Left ventricle myocardium inferior (tissue), 1 donor: ENCODE data around the gene CLEC2L. TPM values are rescaled to one million over a fixed set of nuclear protein-coding genes. Genes with fewer than 3 reads are reported as not detected.

Experiments
- DNase-seq: peaks from one replicate; pipeline ENCODE4 v3.0.0-alpha.2; 2020
- H3K27ac ChIP-seq: fragments of 200-600 bp; replicated peaks from 2 replicates; pipeline ENCODE4 v1.8.0; 2021
- H3K27me3 ChIP-seq: fragments of 200-600 bp; 2 replicates; pipeline ENCODE4 v1.8.0; 2021; ENCODE audit warnings: low read depth
- H3K36me3 ChIP-seq: fragments of 200-600 bp; 2 replicates; pipeline ENCODE4 v1.8.0; 2021
- H3K4me1 ChIP-seq: fragments of 200-600 bp; 2 replicates; pipeline ENCODE4 v1.8.0; 2021
- H3K4me3 ChIP-seq: fragments of 200-600 bp; 2 replicates; pipeline ENCODE4 v1.8.0; 2021; ENCODE audit warnings: mild to moderate bottlenecking, moderate library complexity
- H3K9me3 ChIP-seq: fragments of 200-600 bp; replicated peaks from 2 replicates; pipeline ENCODE4 v1.8.0; 2021
- intact Hi-C: fragments of 100-400 bp; cut with micrococcal nuclease; formaldehyde crosslinking; loops from one replicate; pipeline ENCODE4 v1.11.0; 2022
- long read RNA-seq: library from polyadenylated mRNA; unstranded; transcript quantifications from one replicate; pipeline ENCODE4 v2.0.0, GENCODE V29; 2021
- total RNA-seq: library from RNA; stranded (reverse); fragmentation: NEBNext Ultra II Directional; extraction: Animal tissue kit (Norgen Biotek cat#: 25700); gene quantifications from one replicate; pipeline ENCODE4 v1.2.1, GENCODE V29; 2021
- TF ChIP-seq, protein P1 (sequence below): fragments of 200-600 bp; IDR thresholded peaks from 2 replicates; pipeline ENCODE4 v1.8.0; 2021; ENCODE audit warnings: antibody characterized with exemption, mild to moderate bottlenecking, borderline replicate concordance
- donor health status: DM: no; HTN: yes; CAD: no; lungs with severe emphysema.

CLEC2L gene
- 0.25 TPM for total RNA-seq
- long read RNA-seq, partial matches to known transcripts = 0 of 1 reads
- long read RNA-seq, other reads (novel, unspliced or antisense) = 1 of 1 reads

GRCh38 chr7:139523199-139523941 lies at the start of gene CLEC2L:
Gene CLEC2L (plus strand): TSS chr7:139523685. CDS start chr7:139523928, 243 bp downstream.
- intact Hi-C loops = no loop called here
- Histone ChIP-seq H3K4me3 (peak within 1 kb of the TSS; percentile 51), H3K4me1 (no peaks in the 10 kb centered on the region), H3K9me3 (no peaks in the 10 kb centered on the region), H3K36me3 (no peaks in the 10 kb centered on the region), H3K27ac (no peak within 1 kb of the TSS), H3K27me3 (peaks cover 76% of the 10 kb centered on the region)
- TF ChIP-seq, protein P1, sequence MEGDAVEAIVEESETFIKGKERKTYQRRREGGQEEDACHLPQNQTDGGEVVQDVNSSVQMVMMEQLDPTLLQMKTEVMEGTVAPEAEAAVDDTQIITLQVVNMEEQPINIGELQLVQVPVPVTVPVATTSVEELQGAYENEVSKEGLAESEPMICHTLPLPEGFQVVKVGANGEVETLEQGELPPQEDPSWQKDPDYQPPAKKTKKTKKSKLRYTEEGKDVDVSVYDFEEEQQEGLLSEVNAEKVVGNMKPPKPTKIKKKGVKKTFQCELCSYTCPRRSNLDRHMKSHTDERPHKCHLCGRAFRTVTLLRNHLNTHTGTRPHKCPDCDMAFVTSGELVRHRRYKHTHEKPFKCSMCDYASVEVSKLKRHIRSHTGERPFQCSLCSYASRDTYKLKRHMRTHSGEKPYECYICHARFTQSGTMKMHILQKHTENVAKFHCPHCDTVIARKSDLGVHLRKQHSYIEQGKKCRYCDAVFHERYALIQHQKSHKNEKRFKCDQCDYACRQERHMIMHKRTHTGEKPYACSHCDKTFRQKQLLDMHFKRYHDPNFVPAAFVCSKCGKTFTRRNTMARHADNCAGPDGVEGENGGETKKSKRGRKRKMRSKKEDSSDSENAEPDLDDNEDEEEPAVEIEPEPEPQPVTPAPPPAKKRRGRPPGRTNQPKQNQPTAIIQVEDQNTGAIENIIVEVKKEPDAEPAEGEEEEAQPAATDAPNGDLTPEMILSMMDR = no peak
- no peak for DNase-seq

GRCh38 chr7:139476139-139476538 lies 47.3 kb upstream of the CLEC2L start:
- Histone ChIP-seq H3K36me3 (no peaks in the 10 kb centered on the region), H3K27me3 (peaks cover 31% of the 10 kb centered on the region), H3K4me3 (no peak overlapping the region), H3K4me1 (no peaks in the 10 kb centered on the region), H3K27ac (no peak overlapping the region), H3K9me3 (peaks cover 21% of the 10 kb centered on the region)
- TF ChIP-seq, protein P1 = no peak
- DNase-seq = no peak
- intact Hi-C loops = no loop called here

GRCh38 chr7:139476891-139477290 lies 46.6 kb upstream of the CLEC2L start:
- H3K36me3 ChIP-seq = no peaks in the 10 kb centered on the region
- TF ChIP-seq, protein P1 = no peak
- no peak overlapping the region for H3K27ac ChIP-seq
- no peak overlapping the region for H3K4me3 ChIP-seq
- H3K9me3 ChIP-seq = peaks cover 21% of the 10 kb centered on the region
- DNase-seq = no peak
- intact Hi-C loops = no loop called here
- no peaks in the 10 kb centered on the region for H3K4me1 ChIP-seq
- H3K27me3 ChIP-seq = peaks cover 39% of the 10 kb centered on the region

DNA sequence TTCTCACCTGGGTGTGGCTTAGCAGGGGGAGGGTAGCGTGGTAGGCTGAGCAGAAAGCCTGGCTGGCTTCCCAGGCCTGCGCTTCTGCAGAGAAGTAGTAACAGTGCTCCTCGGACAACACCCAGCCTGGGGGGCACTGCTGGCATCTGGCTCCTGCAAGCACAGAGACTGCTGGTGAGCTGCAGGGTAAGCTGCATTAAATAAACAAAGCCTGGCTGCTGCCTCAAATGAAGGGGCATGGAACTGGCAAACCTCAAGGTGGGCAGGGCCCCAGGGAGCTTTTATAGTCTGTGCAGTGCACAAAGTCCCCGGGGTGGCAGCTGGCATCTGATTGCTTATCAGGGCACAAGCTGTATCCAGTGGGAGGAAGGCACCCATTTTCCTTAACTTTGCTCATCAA lies 43.9 kb upstream of the CLEC2L start:
- no peak for DNase-seq
- peaks cover 15% of the 10 kb centered on the region for H3K4me1 ChIP-seq
- intact Hi-C loops = no loop called here
- H3K27me3 ChIP-seq = peaks cover 66% of the 10 kb centered on the region
- TF ChIP-seq, protein P1 = no peak
- no peak overlapping the region for H3K4me3 ChIP-seq
- peaks cover 1% of the 10 kb centered on the region for H3K9me3 ChIP-seq
- no peak overlapping the region for H3K27ac ChIP-seq
- no peaks in the 10 kb centered on the region for H3K36me3 ChIP-seq

- peaks cover 15% of the 10 kb centered on the region for H3K4me1 ChIP-seq
- DNase-seq = no peak
- intact Hi-C loops = no loop called here
- no peak overlapping the region for H3K4me3 ChIP-seq
- H3K36me3 ChIP-seq = no peaks in the 10 kb centered on the region
- no peak overlapping the region for H3K27ac ChIP-seq
- H3K27me3 ChIP-seq = peaks cover 84% of the 10 kb centered on the region
- TF ChIP-seq, protein P1 = no peak
- no peaks in the 10 kb centered on the region for H3K9me3 ChIP-seq
These were observed 42.1 kb upstream of the CLEC2L start for GRCh38 chr7:139481364-139481763.
